Esophagus squamous epithelium (tissue), 4 donors: ENCODE data around the gene TSGA10.

Experiments
- CTCF ChIP-seq, 6 experiments: fragments of 450-650 bp in 4 of 6; fragments of 200-600 bp in 2 of 6; sonication (generic) in 2 of 6; IDR thresholded peaks; one replicate each; pipeline ENCODE4 v1.5.1; 2016 to 2019; ENCODE audit warnings: antibody characterized with exemption in 6 of 6, mild to moderate bottlenecking in 4 of 6, moderate library complexity in 4 of 6
- POLR2A ChIP-seq, 4 donors: fragments of 450-650 bp; IDR thresholded peaks; one replicate each; pipeline ENCODE4 v1.6.1; 2017; ENCODE audit warnings: antibody characterized with exemption in 4 of 4, mild to moderate bottlenecking in 4 of 4, moderate library complexity in 3 of 4

- no peak for TF ChIP-seq CTCF (IDR thresholded peaks at IDR 0.05)
- TF ChIP-seq POLR2A (IDR thresholded peaks at IDR 0.05): no peak
Measured at GRCh38 chr2:99198103-99198841, 43.5 kb upstream of the TSGA10 start.
